HPDE6-E6E7 (cell line): ENCODE data around the gene CCDC34.
"Not testable (repeated sequence)": the region's sequence is repeated elsewhere in the genome, so short reads cannot be mapped to it uniquely, and the experiment has no call there.

Experiments used
- DNase-seq: peaks from one replicate; pipeline ENCODE4 v3.0.0; 2011; ENCODE audit warnings: missing footprints; ENCODE audit errors: extremely low spot score

The CCDC34 gene

GRCh38 chr11:27363576-27364117, 632 bp upstream of the CCDC34 start:
- no peak for DNase-seq

GRCh38 chr11:27361649-27362431, 1.2 kb downstream of the CCDC34 start:
- no peak for DNase-seq

GRCh38 chr11:27358296-27358695, 4.7 kb downstream of the CCDC34 start:
- DNase-seq = no peak

- DNase-seq = no peak
Measured at GRCh38 chr11:27357250-27357649, 5.8 kb downstream of the CCDC34 start.

- DNase-seq = no peak
Measured at GRCh38 chr11:27356624-27357222, 6.3 kb downstream of the CCDC34 start.

GRCh38 chr11:27355575-27356104, 7.4 kb downstream of the CCDC34 start:
- DNase-seq = no peak

- DNase-seq = no peak
Measured at GRCh38 chr11:27354359-27354965, 8.6 kb downstream of the CCDC34 start.

- DNase-seq = no peak
Measured at GRCh38 chr11:27353593-27354358, 9.2 kb downstream of the CCDC34 start.

- DNase-seq = no peak
Measured at GRCh38 chr11:27352781-27353180, 10.2 kb downstream of the CCDC34 start.

- no peak for DNase-seq
Measured at GRCh38 chr11:27350511-27350910, 12.5 kb downstream of the CCDC34 start.

GRCh38 chr11:27349919-27350318, 13.1 kb downstream of the CCDC34 start:
- DNase-seq = no peak

- DNase-seq = no peak
Measured at GRCh38 chr11:27348340-27348873, 14.6 kb downstream of the CCDC34 start.

- no peak for DNase-seq
Measured at GRCh38 chr11:27347359-27348339, 15.4 kb downstream of the CCDC34 start.

GRCh38 chr11:27339941-27340340, 23.1 kb downstream of the CCDC34 start:
- no peak for DNase-seq

- DNase-seq = not testable (repeated sequence)
Measured at GRCh38 chr11:27334764-27335163, 28.3 kb downstream of the CCDC34 start.

GRCh38 chr11:27331981-27332380, 31.0 kb downstream of the CCDC34 start:
- no peak for DNase-seq

GRCh38 chr11:27330633-27331270, 32.3 kb downstream of the CCDC34 start:
- no peak for DNase-seq

GRCh38 chr11:27329867-27330632, 33.0 kb downstream of the CCDC34 start:
- DNase-seq = no peak

- no peak for DNase-seq
Measured at GRCh38 chr11:27328614-27329013, 34.4 kb downstream of the CCDC34 start.
